DND-41 (cell line): Measurements from ENCODE around the gene ADGRA3.

Experiments used
- CTCF ChIP-seq: IDR thresholded peaks from 2 replicates; pipeline ENCODE4 v1.5.1; 2012; ENCODE audit warnings: borderline replicate concordance, low read length, moderate library complexity, mild to moderate bottlenecking; ENCODE audit not compliant: poor library complexity, severe bottlenecking; ENCODE audit errors: extremely low read depth
- EZH2 ChIP-seq: IDR thresholded peaks from 3 replicates; pipeline ENCODE4 v1.6.1; 2012; ENCODE audit warnings: borderline replicate concordance, low read depth, mild to moderate bottlenecking, moderate library complexity, low read length, inconsistent platforms; ENCODE audit not compliant: severe bottlenecking

DNA sequence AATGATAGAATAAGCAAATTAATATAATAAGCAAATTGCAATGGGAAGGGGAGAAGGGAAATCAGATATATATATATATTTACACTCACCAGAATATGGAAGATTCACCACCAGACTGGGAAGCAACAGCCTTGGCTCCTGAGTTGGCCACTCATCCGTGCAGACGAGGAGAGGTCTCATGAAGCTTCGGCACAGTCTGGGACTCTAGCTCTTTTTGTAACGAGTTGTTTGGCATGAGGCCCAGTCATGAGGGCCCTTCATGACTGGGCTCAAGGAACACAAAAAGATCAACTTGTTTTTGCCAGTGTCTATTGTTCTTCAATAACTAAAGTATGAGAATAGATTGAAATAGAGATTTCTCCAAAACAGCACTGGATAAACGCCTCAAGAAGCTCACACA is 176.4 kb downstream of the ADGRA3 start:
- no peak for TF ChIP-seq CTCF
- no peak for TF ChIP-seq EZH2
